SK-N-SH (cell line): ENCODE results near the gene TRHDE. TPM values are rescaled to one million over a fixed set of nuclear protein-coding genes. Genes with fewer than 3 reads are reported as not detected.

Experiments
- CTCF ChIA-PET: fragments of 300-600, 350-600 bp; formaldehyde crosslinking; extraction: SDS; loops from one replicate; lab custom pipeline; 2021; lab: Yijun Ruan, JAX
- POLR2A ChIA-PET: fragments of 350-600 bp; sonication (Branson Sonifier 250); formaldehyde crosslinking; extraction: SDS; loops from one replicate; lab custom pipeline; 2020; ENCODE audit warnings: antibody characterized with exemption, inconsistent platforms; lab: Yijun Ruan, JAX
- DNase-seq: peaks from one replicate; pipeline ENCODE4 v3.0.0; 2012
- H2AFZ ChIP-seq: fragments of 200-600 bp; sonication (generic); 2 replicates; pipeline ENCODE4 v1.8.1; 2016; ENCODE audit warnings: antibody characterized with exemption, mild to moderate bottlenecking, low read depth
- H3F3A ChIP-seq: fragments of 200-600 bp; sonication (generic); replicated peaks from 2 replicates; pipeline ENCODE3; 2016; ENCODE audit warnings: antibody characterized with exemption, mild to moderate bottlenecking; ENCODE audit not compliant: insufficient read depth
- H3K27ac ChIP-seq, 2 experiments: fragments of 200-500 bp in 1 of 2; fragments of 200-600 bp in 1 of 2; sonication (Bioruptor generic) in 1 of 2; sonication (generic), shearing (Covaris generic) in 1 of 2; 2 replicates each; pipeline versions ENCODE4 v1.5.1 to v1.6.1; 2014 to 2016; ENCODE audit warnings: low read depth in 2 of 2, inconsistent platforms in 1 of 2, low read length in 1 of 2, mild to moderate bottlenecking in 1 of 2, mixed read lengths in 1 of 2
- H3K27me3 ChIP-seq: fragments of 200-600 bp; sonication (generic), shearing (Covaris generic); 2 replicates; pipeline ENCODE4 v1.6.1; 2016; ENCODE audit warnings: mixed run types; ENCODE audit not compliant: insufficient read depth
- H3K36me3 ChIP-seq, 2 experiments: fragments of 200-500 bp in 1 of 2; fragments of 200-600 bp in 1 of 2; sonication (Bioruptor generic) in 1 of 2; sonication (generic) in 1 of 2; replicated peaks in 1 of 2; 2 replicates each; pipeline versions ENCODE3 to v1.5.1; 2014 to 2016; ENCODE audit warnings: low read length in 1 of 2, mild to moderate bottlenecking in 1 of 2; ENCODE audit not compliant: insufficient read depth in 2 of 2, control insufficient read depth in 1 of 2
- H3K4me1 ChIP-seq, 2 experiments: fragments of 200-500 bp in 1 of 2; fragments of 200-600 bp in 1 of 2; sonication (Bioruptor generic) in 1 of 2; sonication (generic), shearing (Covaris generic) in 1 of 2; 2 replicates each; pipeline versions ENCODE4 v1.5.1 to v1.6.1; 2014 to 2016; ENCODE audit warnings: low read depth in 1 of 2, low read length in 1 of 2, mixed run types in 1 of 2; ENCODE audit not compliant: insufficient read depth in 2 of 2, control insufficient read depth in 1 of 2
- H3K4me2 ChIP-seq: fragments of 200-600 bp; sonication (generic), shearing (Covaris generic); 2 replicates; pipeline ENCODE4 v1.6.1; 2017; ENCODE audit warnings: mixed run types
- H3K4me3 ChIP-seq, 2 experiments: fragments of 200-500 bp in 1 of 2; fragments of 200-600 bp in 1 of 2; sonication (Bioruptor generic) in 1 of 2; sonication (generic), shearing (Covaris generic) in 1 of 2; 2 replicates each; pipeline versions ENCODE4 v1.5.1 to v1.8.1; 2014 to 2016; ENCODE audit warnings: low read depth in 2 of 2, inconsistent platforms in 1 of 2, low read length in 1 of 2, mild to moderate bottlenecking in 1 of 2, mixed read lengths in 1 of 2, moderate library complexity in 1 of 2
- H3K79me2 ChIP-seq: fragments of 200-600 bp; sonication (generic); 2 replicates; pipeline ENCODE4 v1.8.1; 2017; ENCODE audit warnings: mild to moderate bottlenecking; ENCODE audit not compliant: insufficient read depth
- H3K9ac ChIP-seq: fragments of 200-600 bp; sonication (generic); 2 replicates; pipeline ENCODE4 v1.6.1; 2017; ENCODE audit warnings: mixed run types
- H3K9me2 ChIP-seq: fragments of 200-600 bp; sonication (generic); 2 replicates; pipeline ENCODE4 v1.6.1; 2017; ENCODE audit warnings: mixed run types
- H3K9me3 ChIP-seq: fragments of 200-600 bp; sonication (generic); 2 replicates; pipeline ENCODE4 v1.6.1; 2017; ENCODE audit warnings: mixed run types, mild to moderate bottlenecking, moderate library complexity
- H4K20me1 ChIP-seq: fragments of 200-600 bp; sonication (generic); 2 replicates; pipeline ENCODE4 v1.6.1; 2017; ENCODE audit warnings: mild to moderate bottlenecking, mixed run types; ENCODE audit not compliant: insufficient read depth
- ELF1 ChIP-seq: IDR thresholded peaks from 2 replicates; pipeline ENCODE4 v1.4.0; 2012
- EP300 ChIP-seq, 2 experiments: IDR thresholded peaks; 2 replicates each; pipeline versions ENCODE4 v1.4.0 to v1.6.1; 2012; ENCODE audit warnings: borderline replicate concordance in 1 of 2, low read depth in 1 of 2, low read length in 1 of 2
- EZH2phosphoT487 ChIP-seq: fragments of 200-600 bp; sonication (generic); IDR thresholded peaks from 2 replicates; pipeline ENCODE4 v1.6.1; 2017; ENCODE audit warnings: low read depth, mixed run types, mild to moderate bottlenecking, antibody characterized with exemption, moderate library complexity, borderline replicate concordance
- FOSL2 ChIP-seq: IDR thresholded peaks from 2 replicates; pipeline ENCODE4 v1.4.0; 2012; ENCODE audit warnings: low read depth, mild to moderate bottlenecking, moderate library complexity, borderline replicate concordance
- FOXM1 ChIP-seq: IDR thresholded peaks from 2 replicates; pipeline ENCODE4 v1.4.0; 2012; ENCODE audit warnings: low read depth, mild to moderate bottlenecking
- GABPA ChIP-seq: IDR thresholded peaks from 2 replicates; pipeline ENCODE4 v1.4.0; 2012; ENCODE audit warnings: low read depth, mild to moderate bottlenecking
- NRF1 ChIP-seq: IDR thresholded peaks from 2 replicates; pipeline ENCODE4 v1.6.1; 2012; ENCODE audit warnings: low read depth, mild to moderate bottlenecking, low read length
- PBX3 ChIP-seq: IDR thresholded peaks from 2 replicates; pipeline ENCODE4; 2012
- RAD21 ChIP-seq: IDR thresholded peaks from 2 replicates; pipeline ENCODE4 v1.6.1; 2012; ENCODE audit warnings: mild to moderate bottlenecking, low read length
- REST ChIP-seq: IDR thresholded peaks from 2 replicates; pipeline ENCODE4 v1.6.1; 2012; ENCODE audit warnings: mild to moderate bottlenecking, low read depth, low read length, moderate library complexity
- RFX5 ChIP-seq: IDR thresholded peaks from 2 replicates; pipeline ENCODE4 v1.6.1; 2012; ENCODE audit warnings: mild to moderate bottlenecking, improper control_type of control experiment, low read length
- SIN3A ChIP-seq: IDR thresholded peaks from 2 replicates; pipeline ENCODE4 v1.6.1; 2012; ENCODE audit warnings: low read depth, mild to moderate bottlenecking, low read length, moderate library complexity, borderline replicate concordance
- SMC3 ChIP-seq: IDR thresholded peaks from 2 replicates; pipeline ENCODE4 v1.6.1; 2012; ENCODE audit warnings: low read depth, low read length, improper control_type of control experiment
- TAF1 ChIP-seq: IDR thresholded peaks from 2 replicates; pipeline ENCODE4 v1.6.1; 2012; ENCODE audit warnings: low read depth, mild to moderate bottlenecking, low read length, moderate library complexity, borderline replicate concordance
- TCF12 ChIP-seq: IDR thresholded peaks from 2 replicates; pipeline ENCODE4 v1.4.0; 2012
- TEAD4 ChIP-seq: IDR thresholded peaks from 2 replicates; pipeline ENCODE4 v1.4.0; 2012; ENCODE audit warnings: mild to moderate bottlenecking, borderline replicate concordance; ENCODE audit not compliant: insufficient read depth
- ZBTB33 ChIP-seq: IDR thresholded peaks from 2 replicates; pipeline ENCODE4 v1.4.0; 2012; ENCODE audit warnings: low read depth, borderline replicate concordance
- WGBS: methylation state at CpG from one replicate; pipeline ENCODE4 v1.1.6; 2017; ENCODE audit warnings: low lambda C conversion rate; 5-methylcytosine and 5-hydroxymethylcytosine counted together
- polyA plus RNA-seq, 3 experiments: library from polyadenylated mRNA; depleted of rRNA; stranded (reverse); fragments of >200 nt; gene quantifications; 2 replicates each; pipeline ENCODE4 v1.2.3, GENCODE V29; 2012

Gene TRHDE
- polyA plus RNA-seq, 1 of the 3 experiments (the other 2 are of a cell fraction): 0.46 TPM

- Histone ChIP-seq H2AFZ (no peak overlapping the region), H3K9ac (no peak overlapping the region), H3K27ac (no peak overlapping the region), H3K4me2 (no peak overlapping the region), H3K9me3 (no peaks in the 10 kb centered on the region), H3F3A (no peaks in the 10 kb centered on the region), H3K79me2 (no peaks in the 10 kb centered on the region), H3K9me2 (no peaks in the 10 kb centered on the region), H3K4me1 (no peaks in the 10 kb centered on the region), H3K27me3 (no peaks in the 10 kb centered on the region), H3K4me3 (no peak overlapping the region), H4K20me1 (no peaks in the 10 kb centered on the region), H3K36me3 (no peaks in the 10 kb centered on the region)
- ChIA-PET CTCF (interaction anchor here (0.6 to 1.9 kb wide), 2 partner anchors 16 to 556 kb away, joined by 3 to 7 read pairs; no protein-coding TSS in a partner anchor), POLR2A (no interaction called here)
- no peak for DNase-seq
- WGBS: 59% methylated on average over 4 of the region's 4 CpGs
- TF ChIP-seq TEAD4 (no peak), PBX3 (no peak), NRF1 (no peak), ELF1 (no peak), SIN3A (no peak), REST (no peak), SMC3 (no peak), GABPA (no peak), EZH2phosphoT487 (no peak), TAF1 (no peak), FOSL2 (no peak), TCF12 (no peak), FOXM1 (no peak), RFX5 (no peak), ZBTB33 (no peak), RAD21 (no peak), EP300 (IDR thresholded peaks at IDR 0.05; ENCODE audit: borderline replicate concordance in 1 of 2, low read depth in 1 of 2, low read length in 1 of 2) (no peak)
Observed at GRCh38 chr12:72330784-72331183, 58.6 kb downstream of the TRHDE start.
